GM12878 (cell line): ENCODE results near the gene ING3. TPM values are rescaled to one million over a fixed set of nuclear protein-coding genes. Genes with fewer than 3 reads are reported as not detected.

Experiments
- ATAC-seq: fragments of 200-7000 bp; cut with Tn5 transposase; 3 replicates; pipeline ENCODE4 v1.9.1; 2020; ENCODE audit warnings: mild to moderate bottlenecking, moderate library complexity
- BruUV-seq: library from RNA; stranded (reverse); fragments of 400-500 nt; replicated peaks from 2 replicates; lab custom pipeline; 2021; lab: Mats Ljungman, UMichigan
- CTCF ChIA-PET: fragments of 300-600 bp; sonication (Branson Sonifier 250); formaldehyde crosslinking; extraction: SDS; loops from one replicate; lab custom pipeline; 2021; ENCODE audit warnings: inconsistent platforms; lab: Yijun Ruan, JAX
- POLR2A ChIA-PET: fragments of 350-600 bp; formaldehyde crosslinking; extraction: SDS; loops from one replicate; lab custom pipeline; 2021; ENCODE audit warnings: inconsistent platforms; lab: Charles Lee
- RAD21 ChIA-PET: fragments of 300-600 bp; sonication (Branson Sonifier 250); formaldehyde crosslinking; loops from one replicate; lab custom pipeline; 2023; ENCODE audit warnings: antibody characterized with exemption; ENCODE audit not compliant: unreplicated experiment; lab: Charles Lee
- SMC1A ChIA-PET: fragments of 300-600 bp; sonication (Branson Sonifier 250); formaldehyde crosslinking; loops from one replicate; lab custom pipeline; 2023; ENCODE audit not compliant: unreplicated experiment, uncharacterized antibody; lab: Charles Lee
- DNase-seq: peaks from one replicate; pipeline ENCODE4 v3.0.0-alpha.2; 2011; ENCODE audit warnings: low read depth, low spot score
- FAIRE-seq: peaks from 3 replicates; lab custom pipeline; 2011; peaks lifted over from hg19 to GRCh38; lab: Jason Lieb, UNC
- H2AFZ ChIP-seq: 2 replicates; pipeline ENCODE4 v1.6.0; 2011; ENCODE audit warnings: low read depth, low read length, control low read depth; ENCODE audit not compliant: control insufficient read depth
- H3K27ac ChIP-seq: 2 replicates; pipeline ENCODE4 v1.5.1; 2011; ENCODE audit warnings: control low read depth; ENCODE audit not compliant: control insufficient read depth, insufficient read depth
- H3K27me3 ChIP-seq, 2 experiments: replicated peaks in 1 of 2; 2 replicates each; pipeline versions ENCODE4 v1.6.0 to v1.6.1; 2011; ENCODE audit warnings: low read length in 1 of 2; ENCODE audit not compliant: control insufficient read depth in 2 of 2, insufficient read depth in 2 of 2
- H3K36me3 ChIP-seq, 2 experiments: 2 replicates each; pipeline ENCODE4 v1.5.1; 2011; ENCODE audit warnings: low read length in 1 of 2; ENCODE audit not compliant: control insufficient read depth in 2 of 2, insufficient read depth in 2 of 2
- H3K4me1 ChIP-seq: 2 replicates; pipeline ENCODE4 v1.6.1; 2011; ENCODE audit warnings: mild to moderate bottlenecking, low read length, moderate library complexity, mixed read lengths; ENCODE audit not compliant: control insufficient read depth, insufficient read depth
- H3K4me2 ChIP-seq: 2 replicates; pipeline ENCODE4 v1.6.0; 2011; ENCODE audit warnings: control low read depth; ENCODE audit not compliant: control insufficient read depth, insufficient read depth
- H3K4me3 ChIP-seq: fragments of 200-600 bp; sonication (generic); 2 replicates; pipeline ENCODE4 v1.5.1; 2016
- H3K79me2 ChIP-seq: 2 replicates; pipeline ENCODE4 v1.6.0; 2011; ENCODE audit warnings: low read length; ENCODE audit not compliant: control insufficient read depth, insufficient read depth
- H3K9ac ChIP-seq: 2 replicates; pipeline ENCODE4 v1.8.0; 2011; ENCODE audit warnings: low read length, control low read depth, mixed read lengths; ENCODE audit not compliant: control insufficient read depth, insufficient read depth
- H3K9me3 ChIP-seq: replicated peaks from 3 replicates; pipeline ENCODE4 v1.5.1; 2011; ENCODE audit warnings: mild to moderate bottlenecking, low read length; ENCODE audit not compliant: control insufficient read depth, insufficient read depth
- H4K20me1 ChIP-seq: 2 replicates; pipeline ENCODE4 v1.6.0; 2011; ENCODE audit not compliant: control insufficient read depth, insufficient read depth
- CHD1 ChIP-seq: IDR thresholded peaks from 2 replicates; pipeline ENCODE4 v1.6.1; 2012; ENCODE audit warnings: low read depth, low read length, improper control_type of control experiment
- MLLT1 ChIP-seq: fragments of 450-650 bp; IDR thresholded peaks from 2 replicates; pipeline ENCODE4 v1.6.1; 2016; ENCODE audit warnings: mild to moderate bottlenecking
- ZZZ3 ChIP-seq: IDR thresholded peaks from 2 replicates; pipeline ENCODE4 v1.6.1; 2011; ENCODE audit warnings: low read depth; ENCODE audit not compliant: control insufficient read depth, insufficient read length
- WGBS: methylation state at CpG from one replicate; pipeline ENCODE4 v1.1.6; 2016; ENCODE audit warnings: low lambda C conversion rate; ENCODE audit not compliant: insufficient replicate concordance, insufficient coverage; ENCODE audit errors: missing lambda C conversion rate; 5-methylcytosine and 5-hydroxymethylcytosine counted together
- in situ Hi-C: fragments of 300-500 bp; cut with MboI; formaldehyde crosslinking; loops from 9 replicates; pipeline ENCODE4 v1.14.3; 2018; ENCODE audit warnings: mixed read lengths
- intact Hi-C: fragments of 100-400 bp; cut with micrococcal nuclease; formaldehyde crosslinking; loops from one replicate; pipeline ENCODE4 v1.14.2; 2022; ENCODE audit not compliant: unreplicated experiment
- polyA plus RNA-seq, 11 experiments: library from polyadenylated mRNA; depleted of rRNA in 4 of 11; unstranded in 6 of 11; stranded (reverse) in 5 of 11; fragments of >200 nt; fragmentation: Nextera tagmentation in 4 of 11; fragmentation: Illumina TruSeq in 1 of 11; extraction: Ambion mirVana in 4 of 11; extraction: Trizol in 1 of 11; gene quantifications; 1 replicate in 1 of 11; 2 replicates in 10 of 11; pipeline versions ENCODE4 v1.2.1 to v1.2.3, GENCODE V29; 2011 to 2016; ENCODE audit warnings: inconsistent platforms in 2 of 11, missing spikeins in 2 of 11, low read depth in 1 of 11
- total RNA-seq, 4 experiments: library from RNA; depleted of rRNA in 3 of 4; stranded (reverse); fragments of >200 nt in 3 of 4; fragmentation: Illumina TruSeq in 1 of 4; extraction: Trizol in 1 of 4; gene quantifications; 2 replicates each; pipeline versions ENCODE4 v1.2.1 to v1.2.3, GENCODE V29; 2013 to 2021

ING3 gene
- total and polyA plus RNA-seq, 10 of the 15 experiments (the other 5 are each of a cell fraction or from before 2014, with no cell fraction given): 12.1 to 60.8 (median 28.8) TPM

GRCh38 chr7:120926943-120927346 is 23.6 kb upstream of the ING3 start:
- no peak for DNase-seq
- ChIA-PET RAD21 (interaction anchor here (0.6 to 3.5 kb wide), 7 partner anchors 10 to 120 kb away, joined by 3 to 18 read pairs (median 3); partner anchors contain the start of gene ING3), POLR2A (interaction anchor here (0.9 to 2.1 kb wide), 3 partner anchors 9 to 58 kb away, joined by 3 to 7 read pairs (median 4); no protein-coding TSS in a partner anchor), CTCF (interaction anchor here (0.7 to 2.0 kb wide), 9 partner anchors 9 to 353 kb away, joined by 3 to 8 read pairs (median 3); partner anchors contain the start of gene ING3), SMC1A (interaction anchor here (0.6 to 3.0 kb wide), 20 partner anchors 10 to 132 kb away, joined by 3 to 11 read pairs (median 4); partner anchors contain the start of gene ING3)
- no peaks in the 10 kb centered on the region for H3K27me3 ChIP-seq
- H3K79me2 ChIP-seq: no peaks in the 10 kb centered on the region
- H3K4me3 ChIP-seq: no peak overlapping the region
- TF ChIP-seq CHD1: no peak
- TF ChIP-seq ZZZ3: no peak
- 0 out of 2 replicates have a peak, but pooled peaks have one; percentile 42 for TF ChIP-seq MLLT1
- peaks cover 4% of the 10 kb centered on the region; the same call in 1 of the 2 replicates for H3K4me1 ChIP-seq
- WGBS: 40% methylated on average over 2 of the region's 2 CpGs
- BruUV-seq: no TSS peak
- H3K4me2 ChIP-seq: no peak overlapping the region
- H3K9me3 ChIP-seq: no peaks in the 10 kb centered on the region; the same call in 2 of the 3 replicates
- H3K36me3 ChIP-seq: no peaks in the 10 kb centered on the region
- ATAC-seq: peak; percentile 51
- no peak for FAIRE-seq
- H3K9ac ChIP-seq: no peak overlapping the region
- H3K27ac ChIP-seq: no peak overlapping the region; the same call in 1 of the 2 replicates
- intact Hi-C loops (loop anchor here (5.0 kb wide), 1 partner anchor 60 kb away; no protein-coding TSS in a partner anchor), in situ Hi-C loops (no loop called here)
- no peaks in the 10 kb centered on the region for H4K20me1 ChIP-seq
- H2AFZ ChIP-seq: peak overlapping the region; percentile 59
